SU-DHL-6 (cell line): ENCODE data around the gene TUBB8B.
A peak's percentile ranks its signal among the peaks of the same experiment; 100 is the strongest.
"Not testable (repeated sequence)": the region's sequence is repeated elsewhere in the genome, so short reads cannot be mapped to it uniquely, and the experiment has no call there.

Experiments
- H2AFZ ChIP-seq: fragments of 200-600 bp; sonication (generic); 2 replicates; pipeline ENCODE4 v1.6.1; 2014; ENCODE audit warnings: low read depth, mild to moderate bottlenecking, moderate library complexity, mixed read lengths, antibody characterized with exemption, low read length; ENCODE audit not compliant: severe bottlenecking
- H3F3A ChIP-seq: fragments of 200-600 bp; shearing (Covaris generic); 2 replicates; pipeline ENCODE4 v1.6.0; 2016; ENCODE audit warnings: antibody characterized with exemption, mild to moderate bottlenecking; ENCODE audit not compliant: insufficient read depth
- H3K27ac ChIP-seq: fragments of 200-600 bp; sonication (generic); 2 replicates; pipeline ENCODE4 v1.5.1; 2016; ENCODE audit warnings: low read depth, mild to moderate bottlenecking, low read length, moderate library complexity, mixed read lengths
- H3K27me3 ChIP-seq: fragments of 200-600 bp; sonication (generic), shearing (Covaris generic); 2 replicates; pipeline ENCODE4 v1.6.0; 2014; ENCODE audit warnings: mild to moderate bottlenecking, low read length
- H3K36me3 ChIP-seq: fragments of 200-600 bp; sonication (generic); 2 replicates; pipeline ENCODE4 v1.6.1; 2014; ENCODE audit warnings: mild to moderate bottlenecking, low read length, mixed read lengths
- H3K4me2 ChIP-seq: fragments of 300-600, 200-600 bp; shearing (Covaris generic), sonication (generic); 2 replicates; pipeline ENCODE4 v1.6.0; 2014; ENCODE audit warnings: low read length, low read depth, mild to moderate bottlenecking; ENCODE audit not compliant: poor library complexity, severe bottlenecking
- H3K4me3 ChIP-seq: fragments of 200-600 bp; sonication (generic); 2 replicates; pipeline ENCODE4 v1.5.1; 2014; ENCODE audit warnings: antibody characterized with exemption, low read length, mild to moderate bottlenecking, mixed read lengths; ENCODE audit not compliant: insufficient read depth, poor library complexity, severe bottlenecking
- H3K79me2 ChIP-seq: fragments of 200-600 bp; sonication (generic); 2 replicates; pipeline ENCODE4 v1.6.1; 2014; ENCODE audit warnings: mild to moderate bottlenecking, low read length, moderate library complexity; ENCODE audit not compliant: insufficient read depth
- H3K9ac ChIP-seq: fragments of 200-600 bp; sonication (generic); 2 replicates; pipeline ENCODE4 v1.7.0; 2014; ENCODE audit warnings: mild to moderate bottlenecking, low read length
- H3K9me2 ChIP-seq: fragments of 200-600 bp; sonication (generic); replicated peaks from 2 replicates; pipeline ENCODE4 v1.6.1; 2014; ENCODE audit warnings: low read length; ENCODE audit not compliant: insufficient read depth
- H3K9me3 ChIP-seq: fragments of 200-600 bp; sonication (generic); 2 replicates; pipeline ENCODE4 v1.6.1; 2014; ENCODE audit warnings: low read length, mixed read lengths; ENCODE audit not compliant: insufficient read depth
- H4K20me1 ChIP-seq: fragments of 200-600 bp; sonication (generic); 2 replicates; pipeline ENCODE4 v1.6.1; 2014; ENCODE audit warnings: low read depth, mild to moderate bottlenecking, antibody characterized with exemption, low read length, moderate library complexity, mixed read lengths
- CTCF ChIP-seq: fragments of 200-600 bp; sonication (generic); IDR thresholded peaks from one replicate; pipeline ENCODE4 v1.5.1; 2017; ENCODE audit warnings: antibody characterized with exemption, mild to moderate bottlenecking, low read length, moderate library complexity; ENCODE audit not compliant: insufficient read depth, poor library complexity, severe bottlenecking

Gene TUBB8B

GRCh38 chr18:49176-49665 is at the start of gene TUBB8B:
TSS of gene TUBB8B (minus strand) at chr18:49615. CDS start at chr18:49557, 58 bp downstream.
- not testable (repeated sequence) for H3K27me3 ChIP-seq, H3K79me2 ChIP-seq, H3K27ac ChIP-seq, H4K20me1 ChIP-seq, H3K9me2 ChIP-seq, H3K4me3 ChIP-seq, H3K9me3 ChIP-seq, H3F3A ChIP-seq, H3K36me3 ChIP-seq, H3K4me2 ChIP-seq, H3K9ac ChIP-seq, H2AFZ ChIP-seq

DNA sequence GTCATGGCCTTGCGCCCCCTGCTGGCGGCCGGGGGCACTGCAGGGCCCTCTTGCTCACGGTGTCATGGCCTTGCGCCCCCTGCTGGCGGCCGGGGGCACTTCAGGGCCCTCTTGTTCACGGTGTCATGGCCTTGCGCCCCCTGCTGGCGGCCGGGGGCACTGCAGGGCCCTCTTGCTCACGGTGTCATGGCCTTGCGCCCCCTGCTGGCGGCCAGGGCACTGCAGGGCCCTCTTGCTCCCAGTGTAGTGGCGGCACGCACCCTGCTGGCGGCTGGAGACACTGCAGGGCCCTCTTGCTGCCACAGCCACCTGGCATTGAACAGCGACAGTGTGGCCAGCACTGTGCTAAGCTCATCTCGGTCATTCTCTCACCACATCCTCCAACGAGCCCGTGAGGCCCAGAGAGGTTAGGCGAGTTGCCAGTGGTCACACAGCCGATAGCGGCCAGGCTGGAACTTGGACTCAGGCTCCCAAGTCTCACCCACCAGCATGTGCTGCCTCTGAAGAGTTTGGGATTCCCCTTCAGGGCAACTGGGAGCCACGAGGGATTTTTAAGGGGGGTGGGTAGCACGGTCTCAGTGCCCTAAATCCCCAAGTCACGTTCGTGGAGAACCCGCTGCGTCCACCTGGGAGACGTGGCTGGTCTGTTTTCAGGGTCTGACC is 48.0 kb upstream of the TUBB8B start:
- not testable (repeated sequence) for H3K9me3 ChIP-seq, H3K27ac ChIP-seq, H3K79me2 ChIP-seq, H3K4me2 ChIP-seq, H4K20me1 ChIP-seq, H3K36me3 ChIP-seq, H3F3A ChIP-seq, H3K9me2 ChIP-seq, H3K27me3 ChIP-seq, H3K4me3 ChIP-seq, H2AFZ ChIP-seq, H3K9ac ChIP-seq
- peak; percentile 17 for TF ChIP-seq CTCF

GRCh38 chr18:96767-97131 is 47.3 kb upstream of the TUBB8B start:
- H4K20me1 ChIP-seq, H3K27ac ChIP-seq, H3K79me2 ChIP-seq, H3K4me2 ChIP-seq, H3K27me3 ChIP-seq, H3K36me3 ChIP-seq, H3F3A ChIP-seq, H3K9me2 ChIP-seq, H2AFZ ChIP-seq, H3K9ac ChIP-seq, H3K4me3 ChIP-seq, H3K9me3 ChIP-seq: not testable (repeated sequence)

GRCh38 chr18:96101-96766 is 46.8 kb upstream of the TUBB8B start:
- not testable (repeated sequence) for H3K4me3 ChIP-seq, H3K9me2 ChIP-seq, H3K9me3 ChIP-seq, H2AFZ ChIP-seq, H3K4me2 ChIP-seq, H3F3A ChIP-seq, H4K20me1 ChIP-seq, H3K27me3 ChIP-seq, H3K9ac ChIP-seq, H3K79me2 ChIP-seq, H3K27ac ChIP-seq, H3K36me3 ChIP-seq

DNA sequence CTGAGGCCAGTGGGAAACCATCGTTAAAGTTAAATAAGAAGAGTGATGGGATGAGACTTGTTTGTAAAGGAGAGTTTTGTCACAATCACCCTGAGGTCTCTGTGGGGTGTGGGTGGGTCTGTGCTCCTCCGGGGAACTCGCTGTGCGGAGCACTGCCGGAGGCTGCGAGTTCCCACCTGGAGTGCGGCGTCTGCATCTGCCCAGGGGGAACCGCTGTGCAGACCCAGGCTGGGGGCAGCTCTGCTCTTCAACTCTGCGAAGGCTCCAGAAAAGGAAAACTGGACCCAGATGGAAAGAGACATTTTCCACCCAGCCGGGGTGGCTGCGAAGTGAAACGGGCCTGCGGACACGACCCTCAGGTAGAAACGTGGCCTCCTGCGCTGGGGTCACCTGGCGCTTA is 46.2 kb upstream of the TUBB8B start:
- H3F3A ChIP-seq, H3K36me3 ChIP-seq, H3K79me2 ChIP-seq, H2AFZ ChIP-seq, H3K9me2 ChIP-seq, H3K4me3 ChIP-seq, H3K9ac ChIP-seq, H3K4me2 ChIP-seq, H3K27me3 ChIP-seq, H3K27ac ChIP-seq, H4K20me1 ChIP-seq, H3K9me3 ChIP-seq: not testable (repeated sequence)

DNA sequence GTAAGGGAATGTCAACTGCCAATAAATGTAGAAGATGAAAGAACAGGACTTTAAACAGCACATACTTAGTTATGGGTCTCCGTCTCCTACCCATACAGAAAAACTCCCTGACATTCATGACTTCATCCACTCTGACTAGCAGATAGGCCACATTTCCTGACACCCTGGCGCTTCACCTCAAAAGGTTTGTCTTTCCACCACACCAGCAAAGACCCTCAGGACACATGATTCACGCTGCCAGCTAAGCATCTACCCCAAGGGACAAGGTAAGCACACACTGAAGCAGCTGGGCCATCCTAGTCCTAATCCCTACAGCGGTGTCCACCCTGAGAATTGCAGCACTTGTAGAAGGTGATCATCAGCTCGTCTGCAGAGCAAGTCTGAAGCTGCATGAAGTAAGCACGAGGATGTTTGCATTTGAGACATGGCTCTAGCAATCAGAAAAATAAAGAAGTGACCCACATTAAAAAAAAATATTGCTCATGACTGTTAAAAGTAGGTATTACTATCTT is 44.5 kb upstream of the TUBB8B start:
- not testable (repeated sequence) for H2AFZ ChIP-seq, H3K9ac ChIP-seq, H3F3A ChIP-seq, H3K36me3 ChIP-seq, H3K27ac ChIP-seq, H3K4me2 ChIP-seq, H3K79me2 ChIP-seq, H3K9me3 ChIP-seq, H3K4me3 ChIP-seq, H4K20me1 ChIP-seq, H3K9me2 ChIP-seq, H3K27me3 ChIP-seq

GRCh38 chr18:91561-91960 is 42.1 kb upstream of the TUBB8B start:
- H3K27ac ChIP-seq, H3F3A ChIP-seq, H4K20me1 ChIP-seq, H3K4me2 ChIP-seq, H3K9me2 ChIP-seq, H3K4me3 ChIP-seq, H2AFZ ChIP-seq, H3K36me3 ChIP-seq, H3K9me3 ChIP-seq, H3K9ac ChIP-seq, H3K79me2 ChIP-seq, H3K27me3 ChIP-seq: not testable (repeated sequence)
